GM19324 (cell line): ENCODE results near the gene SDE2.
"Not testable (repeated sequence)": the region's sequence is repeated elsewhere in the genome, so short reads cannot be mapped to it uniquely, and the experiment has no call there.

Experiments used
- ATAC-seq: cut with Tn5 transposase; IDR thresholded peaks from one replicate; pipeline ENCODE4 v1.9.1; 2021; ENCODE audit warnings: mild to moderate bottlenecking, moderate library complexity; ENCODE audit not compliant: unreplicated experiment, low FRiP score

The SDE2 gene

GRCh38 chr1:225945564-225945963 lies 53.6 kb downstream of the SDE2 start:
- no peak for ATAC-seq

GRCh38 chr1:225944951-225945350 lies 54.2 kb downstream of the SDE2 start:
- ATAC-seq, result no peak

- ATAC-seq, result no peak
Observed at GRCh38 chr1:225944387-225944786, 54.8 kb downstream of the SDE2 start.

- ATAC-seq, result no peak
Observed at GRCh38 chr1:225943582-225943981, 55.6 kb downstream of the SDE2 start.

GRCh38 chr1:225942574-225942973 lies 56.6 kb downstream of the SDE2 start:
- peak; percentile 83 for ATAC-seq

GRCh38 chr1:225941942-225942222 lies 57.3 kb downstream of the SDE2 start:
- no peak for ATAC-seq

- ATAC-seq, result no peak
Observed at GRCh38 chr1:225941187-225941941, 57.8 kb downstream of the SDE2 start, which contains the start of gene LEFTY2. LEFTY2 (minus strand) TSS chr1:225941220; CDS start chr1:225941140, 80 bp downstream.

- no peak for ATAC-seq
Observed at GRCh38 chr1:225940385-225941151, 58.6 kb downstream of the SDE2 start.

GRCh38 chr1:225939939-225940310 lies 59.2 kb downstream of the SDE2 start:
- not testable (repeated sequence) for ATAC-seq

- not testable (repeated sequence) for ATAC-seq
Observed at GRCh38 chr1:225939097-225939938, 59.8 kb downstream of the SDE2 start.

- no peak for ATAC-seq
Observed at GRCh38 chr1:225937048-225937968, 61.8 kb downstream of the SDE2 start.

GRCh38 chr1:225936523-225936922 lies 62.6 kb downstream of the SDE2 start:
- ATAC-seq, result no peak

- not testable (repeated sequence) for ATAC-seq
Observed at GRCh38 chr1:225936086-225936485, 63.1 kb downstream of the SDE2 start.

- ATAC-seq, result no peak
Observed at GRCh38 chr1:225934711-225935110, 64.4 kb downstream of the SDE2 start.

GRCh38 chr1:225933072-225933471 lies 66.1 kb downstream of the SDE2 start:
- no peak for ATAC-seq
